Measurements from ENCODE around the gene MAP3K7.

GRCh38 chr6:90611543-90612312 lies 24.9 kb upstream of the MAP3K7 start:
- TF ChIP-seq, protein P1, sequence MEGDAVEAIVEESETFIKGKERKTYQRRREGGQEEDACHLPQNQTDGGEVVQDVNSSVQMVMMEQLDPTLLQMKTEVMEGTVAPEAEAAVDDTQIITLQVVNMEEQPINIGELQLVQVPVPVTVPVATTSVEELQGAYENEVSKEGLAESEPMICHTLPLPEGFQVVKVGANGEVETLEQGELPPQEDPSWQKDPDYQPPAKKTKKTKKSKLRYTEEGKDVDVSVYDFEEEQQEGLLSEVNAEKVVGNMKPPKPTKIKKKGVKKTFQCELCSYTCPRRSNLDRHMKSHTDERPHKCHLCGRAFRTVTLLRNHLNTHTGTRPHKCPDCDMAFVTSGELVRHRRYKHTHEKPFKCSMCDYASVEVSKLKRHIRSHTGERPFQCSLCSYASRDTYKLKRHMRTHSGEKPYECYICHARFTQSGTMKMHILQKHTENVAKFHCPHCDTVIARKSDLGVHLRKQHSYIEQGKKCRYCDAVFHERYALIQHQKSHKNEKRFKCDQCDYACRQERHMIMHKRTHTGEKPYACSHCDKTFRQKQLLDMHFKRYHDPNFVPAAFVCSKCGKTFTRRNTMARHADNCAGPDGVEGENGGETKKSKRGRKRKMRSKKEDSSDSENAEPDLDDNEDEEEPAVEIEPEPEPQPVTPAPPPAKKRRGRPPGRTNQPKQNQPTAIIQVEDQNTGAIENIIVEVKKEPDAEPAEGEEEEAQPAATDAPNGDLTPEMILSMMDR (optimal IDR thresholded peaks at IDR 0.05 in 1 of 3, IDR thresholded peaks at IDR 0.05 in 1 of 3, conservative IDR thresholded peaks at IDR 0.05 in 1 of 3; ENCODE audit: extremely low read depth in 1 of 3, insufficient read depth in 2 of 3, low read length in 3 of 3) = no peak
- TF ChIP-seq EZH2 (IDR thresholded peaks at IDR 0.05; ENCODE audit: low read length) = no peak

All from keratinocyte (primary cell).